Measurements from ENCODE around the gene SRPK2. TPM values are rescaled to one million over a fixed set of nuclear protein-coding genes. Genes with fewer than 3 reads are reported as not detected.

Gene SRPK2
- total and polyA plus RNA-seq, 2 of the 8 experiments (the other 6 are each of a cell fraction or from before 2014, with no cell fraction given): 10.0 to 47.1 TPM

- Histone ChIP-seq H3K27me3 (replicated peaks in 1 of 4; ENCODE audit: control insufficient read depth in 3 of 4, extremely low read depth in 1 of 4, insufficient read depth in 3 of 4, low read length in 3 of 4) (no peaks in the 10 kb centered on the region; a peak in 1 of 7 replicates), H2BK20ac (ENCODE audit: low read length) (no peak overlapping the region), H2BK120ac (replicated peaks; ENCODE audit: low read depth, low read length) (no peak overlapping the region), H4K5ac (ENCODE audit: insufficient read length, low read depth, low read length) (no peak overlapping the region), H3K4ac (replicated peaks; ENCODE audit: insufficient read length, low read depth, low read length) (no peak overlapping the region), H3K4me3 (ENCODE audit: extremely low read depth in 1 of 4, insufficient read depth in 2 of 4, low read depth in 3 of 4, low read length in 4 of 4) (no peak overlapping the region), H2AK5ac (ENCODE audit: low read depth, low read length) (no peak overlapping the region), H4K91ac (replicated peaks; ENCODE audit: insufficient read length, low read length) (no peak overlapping the region), H4K20me1 (replicated peaks in 1 of 2; ENCODE audit: control insufficient read depth in 1 of 2, insufficient read depth in 2 of 2, low read length in 2 of 2) (peaks cover 2 to 7% of the 10 kb centered on the region in 2 experiments), H2BK12ac (ENCODE audit: low read depth, low read length) (no peak overlapping the region), H2AFZ (ENCODE audit: low read length) (no peak overlapping the region), H3K56ac (replicated peaks; ENCODE audit: insufficient read length, low read depth, low read length) (no peak overlapping the region), H3K23me2 (ENCODE audit: low read depth, low read length) (no peaks in the 10 kb centered on the region), H4K8ac (ENCODE audit: extremely low read depth, insufficient read depth, low read length) (no peak overlapping the region), H3K4me1 (replicated peaks in 1 of 4; ENCODE audit: control insufficient read depth in 3 of 4, insufficient read depth in 4 of 4, low read length in 3 of 4) (peaks cover 3 to 6% (median 5%) of the 10 kb centered on the region in 4 experiments), H2BK5ac (ENCODE audit: low read depth, low read length) (no peak overlapping the region), H3K9me3 (ENCODE audit: insufficient read depth in 2 of 2, low read depth in 1 of 2, low read length in 1 of 2) (no peaks in the 10 kb centered on the region), H3K79me1 (ENCODE audit: low read depth, low read length) (peaks cover 5% of the 10 kb centered on the region; the same call in 1 of the 2 replicates), H3K27ac (ENCODE audit: low read depth, low read length) (no peak overlapping the region), H3K18ac (ENCODE audit: extremely low read depth, low read length) (no peak overlapping the region), H3K14ac (ENCODE audit: insufficient read length) (no peak overlapping the region), H3K4me2 (ENCODE audit: insufficient read depth in 1 of 2, low read depth in 2 of 2, low read length in 2 of 2) (no peak overlapping the region), H3K79me2 (ENCODE audit: control insufficient read depth in 1 of 2, insufficient read depth in 2 of 2, low read length in 2 of 2) (peaks cover 0 to 61% of the 10 kb centered on the region in 2 experiments; a peak in 2 of 4 replicates), H3K23ac (ENCODE audit: insufficient read length) (no peak overlapping the region), H3K36me3 (ENCODE audit: control insufficient read depth in 2 of 4, insufficient read depth in 4 of 4, low read length in 3 of 4) (no peaks in the 10 kb centered on the region), H3K9ac (replicated peaks in 1 of 4; ENCODE audit: extremely low read depth in 1 of 4, low read depth in 3 of 4, low read length in 3 of 4) (no peak overlapping the region), H2BK15ac (ENCODE audit: low read length) (no peak overlapping the region)
- ChIA-PET CTCF (ENCODE audit: partially characterized antibody) (interaction anchor here (0.8 to 1.2 kb wide), 2 partner anchors 29 to 76 kb away, joined by 3 to 4 read pairs; no protein-coding TSS in a partner anchor), POLR2A (ENCODE audit: partially characterized antibody) (no interaction called here)
- WGBS, 2 experiments (ENCODE audit: extremely low coverage in 1 of 2, insufficient coverage in 1 of 2, insufficient read length in 1 of 2, insufficient replicate concordance in 2 of 2, low coverage in 1 of 2, low lambda C conversion rate in 2 of 2, missing lambda C conversion rate in 1 of 2): 97% methylated on average over 2 of the region's 2 CpGs; no CpG with 5 or more reads in 1 of the 2 experiments
- DNase-seq (ENCODE audit: low read depth in 1 of 2, low spot score in 2 of 2) (no peak), FAIRE-seq (no peak)
- TF ChIP-seq ATF2 (IDR thresholded peaks at IDR 0.05; ENCODE audit: low read length) (no peak), EZH2 (IDR thresholded peaks at IDR 0.05; ENCODE audit: low read depth, low read length, severe bottlenecking) (no peak), GABPA (IDR thresholded peaks at IDR 0.05; ENCODE audit: borderline replicate concordance, insufficient read depth, low read length) (no peak), SIRT6 (IDR thresholded peaks at IDR 0.05; ENCODE audit: low read length) (no peak), RNF2 (IDR thresholded peaks at IDR 0.05; ENCODE audit: borderline replicate concordance, low read depth, low read length, missing control alignments, poor library complexity, severe bottlenecking) (no peak), CTCF (IDR thresholded peaks at IDR 0.05; ENCODE audit: control extremely low read depth in 1 of 3, insufficient read depth in 1 of 3, low read depth in 1 of 3, low read length in 3 of 3) (no peak), KDM1A (IDR thresholded peaks at IDR 0.05; ENCODE audit: borderline replicate concordance, low read length) (no peak), ASH2L (IDR thresholded peaks at IDR 0.05; ENCODE audit: low read length) (no peak), KDM5A (IDR thresholded peaks at IDR 0.05; ENCODE audit: low read length) (no peak)
Measured at GRCh38 chr7:105297985-105298384, 90.7 kb downstream of the SRPK2 start.
